ENCODE measurements around the gene AP2A2. TPM values are rescaled to one million over a fixed set of nuclear protein-coding genes. Genes with fewer than 3 reads are reported as not detected.

AP2A2 gene
- polyA plus RNA-seq, 3 donors: 5.7 to 61.0 (median 8.2) TPM

- H3K4me1 Mint-ChIP-seq: no peaks in the 10 kb centered on the region
Observed at GRCh38 chr11:900545-900944, 25.1 kb upstream of the AP2A2 start.

GRCh38 chr11:901452-902061 lies 24.1 kb upstream of the AP2A2 start:
- peaks cover 58 to 63% of the 10 kb centered on the region in 2 donors for H3K36me3 ChIP-seq (replicated peaks in 1 of 2; ENCODE audit: control insufficient read depth in 1 of 2, insufficient read depth in 2 of 2, low read length in 2 of 2)
- H3K27me3 ChIP-seq (ENCODE audit: control insufficient read depth in 2 of 2, insufficient read depth in 2 of 2, low read length in 2 of 2): no peaks in the 10 kb centered on the region
- Mint-ChIP-seq H3K9me3 (no peaks in the 10 kb centered on the region), H3K36me3 (peaks cover 50 to 65% of the 10 kb centered on the region in 2 donors), H3K4me3 (no peak overlapping the region), H3K27ac (peak overlapping the region in 3 of 7 donors; percentile 30 to 47 (median 44)), H3K4me1 (no peaks in the 10 kb centered on the region), H3K27me3 (ENCODE audit: low read depth in 3 of 3) (peaks cover 0 to 1% (median 0%) of the 10 kb centered on the region in 3 donors)
- no peaks in the 10 kb centered on the region for H3K79me2 ChIP-seq (ENCODE audit: insufficient read depth, low read length)
- DNase-seq: no peak
- H3K27ac ChIP-seq (ENCODE audit: low read depth in 1 of 2, low read length in 2 of 2): no peak overlapping the region
- no peak overlapping the region for H3K9ac ChIP-seq (ENCODE audit: insufficient read depth, low read length, poor library complexity, severe bottlenecking)
- no peak overlapping the region for H3K4me3 ChIP-seq (replicated peaks in 1 of 3; ENCODE audit: low read depth in 2 of 3, low read length in 3 of 3)
- TF ChIP-seq CTCF (IDR thresholded peaks at IDR 0.05): no peak
- no peak overlapping the region for H3K4me2 ChIP-seq (replicated peaks; ENCODE audit: extremely low read depth, low read length, poor library complexity, severe bottlenecking)
- intact Hi-C loops (cut with micrococcal nuclease): no loop called here
- H3K9me3 ChIP-seq (replicated peaks in 1 of 2; ENCODE audit: control insufficient read depth in 1 of 2, insufficient read depth in 1 of 2, low read length in 2 of 2): no peaks in the 10 kb centered on the region
- H4K20me1 ChIP-seq (ENCODE audit: insufficient read depth, low read length): no peaks in the 10 kb centered on the region
- no peaks in the 10 kb centered on the region for H3K4me1 ChIP-seq (ENCODE audit: control insufficient read depth in 1 of 2, insufficient read depth in 2 of 2, low read length in 2 of 2)
- over 99% methylated on average over 19 of the region's 19 CpGs for WGBS (ENCODE audit: insufficient coverage)
- H2AFZ ChIP-seq (ENCODE audit: insufficient read depth, low read depth, low read length, poor library complexity, severe bottlenecking): no peak overlapping the region

More at GRCh38 chr11:900545-900944, 25.1 kb upstream of the AP2A2 start:
- no peaks in the 10 kb centered on the region for H3K9me3 Mint-ChIP-seq
- Histone ChIP-seq H3K4me3 (replicated peaks in 1 of 3; ENCODE audit: low read depth in 2 of 3, low read length in 3 of 3) (no peak overlapping the region), H3K27me3 (ENCODE audit: control insufficient read depth in 2 of 2, insufficient read depth in 2 of 2, low read length in 2 of 2) (no peaks in the 10 kb centered on the region), H3K4me1 (ENCODE audit: control insufficient read depth in 1 of 2, insufficient read depth in 2 of 2, low read length in 2 of 2) (no peaks in the 10 kb centered on the region), H3K4me2 (replicated peaks; ENCODE audit: extremely low read depth, low read length, poor library complexity, severe bottlenecking) (no peak overlapping the region), H2AFZ (ENCODE audit: insufficient read depth, low read depth, low read length, poor library complexity, severe bottlenecking) (no peak overlapping the region), H3K36me3 (replicated peaks in 1 of 2; ENCODE audit: control insufficient read depth in 1 of 2, insufficient read depth in 2 of 2, low read length in 2 of 2) (peaks cover 58 to 63% of the 10 kb centered on the region in 2 donors), H3K79me2 (ENCODE audit: insufficient read depth, low read length) (no peaks in the 10 kb centered on the region), H4K20me1 (ENCODE audit: insufficient read depth, low read length) (no peaks in the 10 kb centered on the region), H3K9me3 (replicated peaks in 1 of 2; ENCODE audit: control insufficient read depth in 1 of 2, insufficient read depth in 1 of 2, low read length in 2 of 2) (no peaks in the 10 kb centered on the region), H3K9ac (ENCODE audit: insufficient read depth, low read length, poor library complexity, severe bottlenecking) (no peak overlapping the region), H3K27ac (ENCODE audit: low read depth in 1 of 2, low read length in 2 of 2) (no peak overlapping the region)
- no peak for DNase-seq
- 99% methylated on average over 7 of the region's 7 CpGs for WGBS (ENCODE audit: insufficient coverage)
- peaks cover 47 to 63% of the 10 kb centered on the region in 2 donors for H3K36me3 Mint-ChIP-seq
- no peak overlapping the region for H3K4me3 Mint-ChIP-seq
- no peak for TF ChIP-seq CTCF (IDR thresholded peaks at IDR 0.05)
- intact Hi-C loops (cut with micrococcal nuclease): no loop called here
- peak overlapping the region in 1 of 7 donors; percentile 52 for H3K27ac Mint-ChIP-seq
- H3K27me3 Mint-ChIP-seq (ENCODE audit: low read depth in 3 of 3): peaks cover 0 to 1% (median 0%) of the 10 kb centered on the region in 3 donors

All from CD14-positive monocyte (primary cell).